SU-DHL-6 (cell line): ENCODE measurements around the gene MKRN2.

Experiments used
- EZH2phosphoT487 ChIP-seq: fragments of 200-600 bp; sonication (generic), shearing (Covaris generic); conservative IDR thresholded peaks from 2 replicates; pipeline ENCODE4 v1.6.1; 2018; ENCODE audit warnings: mild to moderate bottlenecking, antibody characterized with exemption, low read length, moderate library complexity, mixed read lengths
- TF ChIP-seq, protein P1 (sequence below): fragments of 200-600 bp; sonication (generic); IDR thresholded peaks from one replicate; pipeline ENCODE4 v1.5.1; 2017; ENCODE audit warnings: antibody characterized with exemption, mild to moderate bottlenecking, low read length, moderate library complexity; ENCODE audit not compliant: insufficient read depth, poor library complexity, severe bottlenecking

DNA sequence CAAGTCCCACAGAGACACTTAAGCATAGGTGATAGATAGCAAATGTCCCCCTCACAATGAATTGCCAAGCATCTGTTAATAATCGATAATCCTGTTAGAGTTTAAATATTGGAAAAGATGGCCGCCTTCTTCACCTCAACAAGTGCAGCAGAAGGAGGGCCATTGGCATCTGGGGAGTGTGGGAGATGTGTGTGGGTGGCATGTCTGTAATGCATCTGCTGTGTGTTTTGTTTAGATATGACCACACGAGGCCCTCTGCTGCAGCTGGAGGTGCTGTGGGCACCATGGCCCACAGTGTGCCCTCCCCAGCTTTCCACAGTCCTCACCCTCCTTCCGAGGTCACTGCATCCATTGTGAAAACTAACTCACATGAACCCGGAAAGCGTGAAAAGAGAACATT is 12.9 kb downstream of the MKRN2 start:
- TF ChIP-seq, protein P1, sequence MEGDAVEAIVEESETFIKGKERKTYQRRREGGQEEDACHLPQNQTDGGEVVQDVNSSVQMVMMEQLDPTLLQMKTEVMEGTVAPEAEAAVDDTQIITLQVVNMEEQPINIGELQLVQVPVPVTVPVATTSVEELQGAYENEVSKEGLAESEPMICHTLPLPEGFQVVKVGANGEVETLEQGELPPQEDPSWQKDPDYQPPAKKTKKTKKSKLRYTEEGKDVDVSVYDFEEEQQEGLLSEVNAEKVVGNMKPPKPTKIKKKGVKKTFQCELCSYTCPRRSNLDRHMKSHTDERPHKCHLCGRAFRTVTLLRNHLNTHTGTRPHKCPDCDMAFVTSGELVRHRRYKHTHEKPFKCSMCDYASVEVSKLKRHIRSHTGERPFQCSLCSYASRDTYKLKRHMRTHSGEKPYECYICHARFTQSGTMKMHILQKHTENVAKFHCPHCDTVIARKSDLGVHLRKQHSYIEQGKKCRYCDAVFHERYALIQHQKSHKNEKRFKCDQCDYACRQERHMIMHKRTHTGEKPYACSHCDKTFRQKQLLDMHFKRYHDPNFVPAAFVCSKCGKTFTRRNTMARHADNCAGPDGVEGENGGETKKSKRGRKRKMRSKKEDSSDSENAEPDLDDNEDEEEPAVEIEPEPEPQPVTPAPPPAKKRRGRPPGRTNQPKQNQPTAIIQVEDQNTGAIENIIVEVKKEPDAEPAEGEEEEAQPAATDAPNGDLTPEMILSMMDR: no peak
- TF ChIP-seq EZH2phosphoT487: no peak
